Mammary epithelial cell (primary cell): ENCODE results near the gene YWHAE.
"Not testable (repeated sequence)": the region's sequence is repeated elsewhere in the genome, so short reads cannot be mapped to it uniquely, and the experiment has no call there.

Experiments
- EZH2 ChIP-seq: IDR thresholded peaks from 2 replicates; pipeline ENCODE4 v1.6.1; 2012; ENCODE audit warnings: low read length, inconsistent platforms, borderline replicate concordance
- TF ChIP-seq, protein P1 (sequence below), 2 donors: IDR thresholded peaks in 1 of 2; conservative IDR thresholded peaks in 1 of 2; 2 replicates each; pipeline ENCODE4 v1.5.1; 2011 to 2012; ENCODE audit warnings: inconsistent platforms in 2 of 2, low read length in 2 of 2, mild to moderate bottlenecking in 2 of 2, control low read depth in 1 of 2, low read depth in 1 of 2; ENCODE audit not compliant: insufficient read depth in 1 of 2; ENCODE audit errors: extremely low read depth in 1 of 2

DNA sequence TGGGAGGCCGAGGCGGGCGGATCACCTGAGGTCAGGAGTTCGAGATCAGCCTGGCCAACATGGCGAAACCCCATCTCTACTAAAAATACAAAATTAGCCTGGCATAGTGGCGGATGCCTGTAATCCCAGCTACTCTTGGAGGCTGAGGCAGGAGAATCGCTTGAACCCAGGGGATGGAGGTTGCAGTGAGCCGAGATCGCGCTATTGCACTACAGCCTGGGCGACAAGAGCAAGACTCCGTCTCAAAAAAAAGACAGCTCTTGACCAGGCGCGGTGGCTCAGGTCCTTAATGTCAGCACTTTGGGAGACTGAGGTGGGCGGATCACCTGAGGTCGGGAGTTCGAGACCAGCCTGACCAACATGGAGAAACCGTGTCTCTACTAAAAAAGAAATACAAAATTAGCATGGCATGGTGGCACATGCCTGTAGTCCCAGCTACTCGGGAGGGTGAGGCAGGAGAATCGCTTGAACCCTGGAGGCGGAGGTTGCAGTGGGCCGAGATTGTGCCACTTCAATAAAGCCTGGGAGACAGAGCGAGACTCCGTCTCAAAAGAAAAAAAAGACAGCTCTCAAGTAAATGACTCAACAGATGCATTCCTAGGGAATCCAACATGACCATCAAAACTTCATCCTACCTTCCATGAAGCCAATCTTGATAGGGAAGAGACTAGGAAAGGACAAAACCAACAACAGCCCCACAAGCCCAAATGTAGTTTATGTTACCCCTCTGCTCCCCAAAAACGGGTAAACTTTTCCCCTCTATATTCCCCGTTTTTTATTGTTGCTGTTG is 4.0 kb downstream of the YWHAE start:
- TF ChIP-seq, protein P1, sequence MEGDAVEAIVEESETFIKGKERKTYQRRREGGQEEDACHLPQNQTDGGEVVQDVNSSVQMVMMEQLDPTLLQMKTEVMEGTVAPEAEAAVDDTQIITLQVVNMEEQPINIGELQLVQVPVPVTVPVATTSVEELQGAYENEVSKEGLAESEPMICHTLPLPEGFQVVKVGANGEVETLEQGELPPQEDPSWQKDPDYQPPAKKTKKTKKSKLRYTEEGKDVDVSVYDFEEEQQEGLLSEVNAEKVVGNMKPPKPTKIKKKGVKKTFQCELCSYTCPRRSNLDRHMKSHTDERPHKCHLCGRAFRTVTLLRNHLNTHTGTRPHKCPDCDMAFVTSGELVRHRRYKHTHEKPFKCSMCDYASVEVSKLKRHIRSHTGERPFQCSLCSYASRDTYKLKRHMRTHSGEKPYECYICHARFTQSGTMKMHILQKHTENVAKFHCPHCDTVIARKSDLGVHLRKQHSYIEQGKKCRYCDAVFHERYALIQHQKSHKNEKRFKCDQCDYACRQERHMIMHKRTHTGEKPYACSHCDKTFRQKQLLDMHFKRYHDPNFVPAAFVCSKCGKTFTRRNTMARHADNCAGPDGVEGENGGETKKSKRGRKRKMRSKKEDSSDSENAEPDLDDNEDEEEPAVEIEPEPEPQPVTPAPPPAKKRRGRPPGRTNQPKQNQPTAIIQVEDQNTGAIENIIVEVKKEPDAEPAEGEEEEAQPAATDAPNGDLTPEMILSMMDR (conservative IDR thresholded peaks at IDR 0.05 in 1 of 2, IDR thresholded peaks at IDR 0.05 in 1 of 2; ENCODE audit: extremely low read depth in 1 of 2, insufficient read depth in 1 of 2, low read depth in 1 of 2, low read length in 2 of 2), result not testable (repeated sequence)
- not testable (repeated sequence) for TF ChIP-seq EZH2
